Bronchial smooth muscle cell (primary cell): ENCODE measurements around the gene TTC9B. TPM values are rescaled to one million over a fixed set of nuclear protein-coding genes. Genes with fewer than 3 reads are reported as not detected.

ENCODE experiments used
- total RNA-seq: library from RNA; depleted of rRNA; stranded (reverse); fragments of >200 nt; gene quantifications from 2 replicates; pipeline ENCODE4 v1.2.1, GENCODE V29; 2014

TTC9B gene
- 0.17 TPM in 1 of 2 replicates, not detected in the other for total RNA-seq

DNA sequence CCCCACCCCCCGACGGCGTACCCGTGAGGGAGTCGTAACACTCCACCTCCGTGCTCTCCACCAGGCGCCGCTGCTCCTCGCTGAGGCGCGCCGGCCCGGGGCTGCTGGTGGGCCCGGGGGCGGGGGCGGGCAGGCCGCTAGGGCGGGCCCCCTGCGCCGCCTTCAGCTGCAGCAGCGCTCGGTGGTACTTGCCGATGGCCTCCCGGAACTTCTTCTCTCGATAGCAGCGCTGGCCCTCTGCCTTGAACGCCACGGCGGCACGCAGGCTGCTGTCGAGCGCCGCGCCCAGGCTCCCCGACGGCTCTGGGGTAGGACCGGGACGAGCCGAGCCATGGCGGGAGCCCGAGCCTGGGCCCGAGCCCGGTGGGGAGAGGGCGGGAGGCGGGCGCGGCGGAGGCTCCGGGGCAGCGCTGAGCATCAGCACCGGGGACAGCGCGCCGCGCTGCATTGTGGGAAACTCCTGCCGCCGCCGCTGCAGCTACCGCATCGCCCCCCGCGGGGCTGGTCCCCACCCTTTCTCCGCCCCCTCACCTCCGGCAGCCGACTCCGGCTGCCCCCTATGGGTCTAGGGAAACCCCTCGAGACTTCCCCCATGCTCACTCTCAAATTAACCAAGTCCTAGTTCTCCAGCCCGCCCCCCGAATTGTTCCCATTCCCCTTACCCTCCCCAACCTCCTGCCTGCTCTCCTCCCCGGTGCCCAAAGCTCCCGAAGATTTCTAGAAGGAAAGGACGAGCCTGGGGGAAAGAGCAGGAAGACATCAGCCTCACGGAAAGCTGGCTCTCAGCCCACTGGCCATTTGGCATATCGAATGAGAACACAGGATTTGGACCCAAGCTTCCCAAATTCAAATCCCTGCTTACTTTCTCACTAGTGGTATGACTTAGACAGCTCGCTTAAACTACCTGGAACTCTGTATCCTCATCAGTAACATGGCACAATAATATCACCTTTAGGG, at the start of gene TTC9B:
Gene TTC9B (minus strand): TSS at position 451 of the 957 bp plus-strand sequence. CDS start 3 bp downstream, at position 448.

DNA sequence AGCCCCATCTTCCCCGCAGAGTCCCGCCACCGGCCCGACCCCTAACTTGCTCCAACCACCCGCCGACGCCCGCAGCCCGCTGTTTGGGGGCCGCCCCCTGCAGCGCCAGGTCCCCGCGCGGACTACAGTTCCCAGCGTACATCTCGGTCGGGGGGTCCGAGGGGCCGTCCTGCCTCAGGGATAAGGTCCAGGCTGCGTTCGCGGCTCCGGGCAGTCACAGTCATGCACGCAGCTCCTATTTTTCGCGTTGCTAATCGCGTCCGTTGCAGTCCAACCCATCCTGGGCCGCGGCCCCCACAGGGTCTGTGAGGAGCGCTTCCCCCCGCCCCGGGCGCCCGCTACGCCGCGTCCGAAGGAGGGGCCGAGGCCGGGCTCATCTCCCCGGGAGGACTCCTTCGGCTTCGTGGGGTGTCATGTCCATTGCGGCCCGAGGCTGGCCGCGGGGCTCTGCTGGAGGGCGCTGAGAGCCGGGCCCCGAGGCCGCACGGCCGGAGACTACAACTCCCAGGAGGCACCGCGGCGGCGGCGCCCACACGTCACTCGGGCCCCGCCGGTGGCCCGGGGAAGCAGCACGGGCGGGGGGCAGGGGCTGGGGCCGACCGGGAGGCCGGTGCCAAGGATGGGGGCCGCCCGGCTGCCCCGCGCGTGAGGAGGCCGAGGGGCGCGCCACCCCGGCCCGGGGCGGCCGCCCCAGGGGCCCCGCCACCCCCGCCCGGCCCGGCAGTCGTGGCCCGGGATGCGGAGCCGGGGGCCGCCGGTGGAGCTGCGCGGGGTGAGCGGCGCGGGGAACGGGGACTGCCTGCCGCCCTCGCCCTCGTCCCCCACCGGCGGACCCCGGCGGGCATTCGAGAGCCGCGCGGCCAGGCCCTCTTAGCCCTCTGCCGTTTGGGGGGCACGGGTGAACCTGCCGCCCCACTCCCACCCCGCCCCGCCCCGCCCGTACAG, 27.0 kb downstream of the TTC9B start, which contains the start of gene MAP3K10:
Gene MAP3K10 (plus strand): TSS at position 536 of the 945 bp plus-strand sequence. CDS start 606 bp downstream, outside the sequence.

Other genes with a start within 250 kb of the TTC9B start
- 67.0 and 76.8 TPM in 2 replicates for gene PSMC4, start 247.2 kb downstream of the TTC9B start, total RNA-seq
- gene ZNF546, start 221.3 kb downstream of the TTC9B start, total RNA-seq: 5.7 and 8.4 TPM in 2 replicates
- gene ZNF780B, start 162.2 kb downstream of the TTC9B start, total RNA-seq: 13.7 and 17.5 TPM in 2 replicates
- 14.7 and 18.2 TPM in 2 replicates for gene ZNF780A, start 127.4 kb downstream of the TTC9B start, total RNA-seq
- 4.1 and 5.7 TPM in 2 replicates for gene MAP3K10, start 27.0 kb downstream of the TTC9B start, total RNA-seq
- 0.17 and 0.32 TPM in 2 replicates for gene CCNP, start 8.3 kb upstream of the TTC9B start, total RNA-seq
- 82.7 and 101 TPM in 2 replicates for gene AKT2, start 67.0 kb upstream of the TTC9B start, total RNA-seq
- 3.9 and 4.8 TPM in 2 replicates for gene C19orf47, start 130.0 kb upstream of the TTC9B start, total RNA-seq
- gene PLD3, start 130.3 kb upstream of the TTC9B start, total RNA-seq: 165 and 192 TPM in 2 replicates
- gene HIPK4, start 171.8 kb upstream of the TTC9B start, total RNA-seq: 0.16 and 0.17 TPM in 2 replicates
- gene PRX, start 195.0 kb upstream of the TTC9B start, total RNA-seq: 1.9 and 2.2 TPM in 2 replicates
- gene SERTAD1, start 207.6 kb upstream of the TTC9B start, total RNA-seq: 19.5 and 27.6 TPM in 2 replicates
- gene SERTAD3, start 226.0 kb upstream of the TTC9B start, total RNA-seq: 21.0 and 22.7 TPM in 2 replicates
- 192 and 291 TPM in 2 replicates for gene BLVRB, start 247.4 kb upstream of the TTC9B start, total RNA-seq
- 11.4 and 11.7 TPM in 2 replicates for gene SPTBN4, start 248.6 kb upstream of the TTC9B start, total RNA-seq